ENCODE measurements around the gene UBTD1. TPM values are rescaled to one million over a fixed set of nuclear protein-coding genes. Genes with fewer than 3 reads are reported as not detected.

Gene UBTD1
- total RNA-seq, 2 donors from 2014 or later, result 10.2 to 20.4 TPM

DNA sequence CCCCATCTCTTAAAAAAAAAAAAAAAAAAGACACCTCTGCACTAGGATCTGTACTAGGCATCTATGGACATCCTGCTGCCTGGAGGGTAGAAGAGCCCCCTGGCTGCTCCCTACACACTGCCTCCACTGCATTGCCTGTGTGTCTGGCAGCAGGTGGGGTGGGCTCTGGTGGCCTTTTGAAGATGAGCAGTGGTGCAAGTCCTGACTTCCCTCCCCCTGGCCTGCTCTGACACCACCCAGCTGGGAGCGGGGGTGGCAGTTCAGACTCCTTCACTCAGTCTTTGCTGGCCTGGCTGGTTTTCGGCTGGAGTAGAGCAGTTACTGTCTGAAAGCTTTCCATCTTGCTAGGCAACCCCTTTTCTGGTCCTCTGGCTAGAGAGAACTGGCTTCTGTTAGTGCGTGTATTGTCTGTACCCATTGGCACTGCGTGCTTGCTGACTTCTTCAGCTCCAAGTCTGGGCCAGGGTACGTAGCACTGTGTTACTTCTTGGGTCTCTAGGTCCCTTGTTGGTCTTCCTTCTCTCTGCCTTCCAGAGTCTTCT lies 108.4 kb downstream of the UBTD1 start:
- ATAC-seq (ENCODE audit: insufficient number of reproducible peaks, low FRiP score, low read depth) (no peak), DNase-seq (ENCODE audit: low spot score) (no peak)
- H3K4me1 ChIP-seq (ENCODE audit: control insufficient read depth in 1 of 2, low read depth in 2 of 2), result peaks cover 16 to 25% of the 10 kb centered on the region in 2 donors
- no peak overlapping the region for H3K4me3 ChIP-seq
- no peaks in the 10 kb centered on the region for H3K27me3 ChIP-seq (replicated peaks; ENCODE audit: insufficient read depth)
- no peak overlapping the region for H3K27ac ChIP-seq
- no peaks in the 10 kb centered on the region for H3K36me3 ChIP-seq
- H3K9me3 ChIP-seq, result no peaks in the 10 kb centered on the region
- TF ChIP-seq CTCF (IDR thresholded peaks at IDR 0.05), result no peak

DNA sequence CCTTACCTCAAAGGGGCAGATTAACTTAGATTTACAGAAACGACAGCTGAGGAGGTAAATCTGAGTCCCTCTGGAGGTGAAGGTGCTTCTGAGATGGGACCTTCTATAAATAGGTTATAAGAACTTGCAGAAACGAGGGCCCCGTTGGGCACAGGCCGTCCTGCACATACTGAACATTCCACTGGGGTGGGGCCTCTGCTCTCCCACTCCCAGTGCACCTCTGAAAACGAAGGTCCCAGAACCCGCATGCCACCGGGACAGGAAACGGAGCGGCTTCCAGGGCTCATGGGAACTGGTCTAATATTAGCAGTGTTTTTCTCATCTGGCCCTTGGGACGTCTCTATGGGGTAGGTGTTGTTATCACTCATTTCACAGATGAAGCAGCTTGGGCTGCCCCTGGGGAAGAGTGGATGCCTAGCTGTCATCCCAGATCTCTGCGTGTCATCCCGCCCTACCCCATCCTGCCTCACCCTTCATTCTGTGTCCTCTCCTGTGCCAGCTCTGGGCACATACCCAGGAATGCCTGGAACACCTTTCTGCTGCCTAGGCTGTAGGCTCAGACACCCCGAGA lies 110.4 kb downstream of the UBTD1 start:
- ATAC-seq (ENCODE audit: insufficient number of reproducible peaks, low FRiP score, low read depth), result no peak
- H3K27ac ChIP-seq, result peak overlapping the region; percentile 62 to 65

GRCh38 chr10:97611473-97611872 lies 112.7 kb downstream of the UBTD1 start:
- ATAC-seq (ENCODE audit: insufficient number of reproducible peaks, low FRiP score, low read depth) (no peak), DNase-seq (ENCODE audit: low spot score) (no peak)
- no peaks in the 10 kb centered on the region for H3K36me3 ChIP-seq
- no peaks in the 10 kb centered on the region for H3K27me3 ChIP-seq (replicated peaks; ENCODE audit: insufficient read depth)
- H3K27ac ChIP-seq, result no peak overlapping the region
- no peaks in the 10 kb centered on the region for H3K9me3 ChIP-seq
- H3K4me1 ChIP-seq (ENCODE audit: control insufficient read depth in 1 of 2, low read depth in 2 of 2), result peaks cover 16 to 19% of the 10 kb centered on the region in 2 donors
- TF ChIP-seq CTCF (IDR thresholded peaks at IDR 0.05), result no peak
- H3K4me3 ChIP-seq, result no peak overlapping the region

More for the DNA sequence above, 110.4 kb downstream of the UBTD1 start:
- no peaks in the 10 kb centered on the region for H3K36me3 ChIP-seq
- TF ChIP-seq CTCF (IDR thresholded peaks at IDR 0.05), result no peak
- DNase-seq (ENCODE audit: low spot score), result no peak
- no peak overlapping the region for H3K4me3 ChIP-seq
- H3K9me3 ChIP-seq, result no peaks in the 10 kb centered on the region
- H3K4me1 ChIP-seq (ENCODE audit: control insufficient read depth in 1 of 2, low read depth in 2 of 2), result peaks cover 16 to 19% of the 10 kb centered on the region in 2 donors
- H3K27me3 ChIP-seq (replicated peaks; ENCODE audit: insufficient read depth), result no peaks in the 10 kb centered on the region

- Histone ChIP-seq H3K36me3 (no peaks in the 10 kb centered on the region), H3K4me3 (no peak overlapping the region), H3K4me1 (ENCODE audit: control insufficient read depth in 1 of 2, low read depth in 2 of 2) (peaks cover 16 to 19% of the 10 kb centered on the region in 2 donors), H3K27me3 (replicated peaks; ENCODE audit: insufficient read depth) (no peaks in the 10 kb centered on the region), H3K27ac (no peak overlapping the region), H3K9me3 (no peaks in the 10 kb centered on the region)
- DNase-seq (ENCODE audit: low spot score), result no peak
- ATAC-seq (ENCODE audit: insufficient number of reproducible peaks, low FRiP score, low read depth), result peak; percentile 67
- TF ChIP-seq CTCF (IDR thresholded peaks at IDR 0.05), result peak; percentile 61
Measured at GRCh38 chr10:97612386-97612785, 113.7 kb downstream of the UBTD1 start.

- Histone ChIP-seq H3K9me3 (no peaks in the 10 kb centered on the region), H3K27me3 (replicated peaks; ENCODE audit: insufficient read depth) (no peaks in the 10 kb centered on the region), H3K4me1 (ENCODE audit: control insufficient read depth in 1 of 2, low read depth in 2 of 2) (no peaks in the 10 kb centered on the region), H3K4me3 (no peak overlapping the region), H3K27ac (no peak overlapping the region), H3K36me3 (no peaks in the 10 kb centered on the region)
- no peak for TF ChIP-seq CTCF (IDR thresholded peaks at IDR 0.05)
- DNase-seq (ENCODE audit: low spot score), result no peak
- ATAC-seq (ENCODE audit: insufficient number of reproducible peaks, low FRiP score, low read depth), result no peak
Measured at GRCh38 chr10:97618285-97618684, 119.6 kb downstream of the UBTD1 start.

Measured in thoracic aorta (tissue), 2 donors.